ENCODE results near the gene ALOX15B.

- TF ChIP-seq CTCF (IDR thresholded peaks at IDR 0.05 in 4 of 5, conservative IDR thresholded peaks at IDR 0.05 in 1 of 5) (no peak), POLR2A (IDR thresholded peaks at IDR 0.05) (no peak)
These were observed 9.7 kb upstream of the ALOX15B start for GRCh38 chr17:8029121-8029520.

Data from gastrocnemius medialis (tissue), 4 donors.